Activated B cell treated with CpG ODN at 0.5 μM for 24 hours (primary cell): ENCODE data around the gene COL6A2. TPM values are rescaled to one million over a fixed set of nuclear protein-coding genes. Genes with fewer than 3 reads are reported as not detected.

ENCODE experiments used
- ATAC-seq: fragments of 200-7000 bp; cut with Tn5 transposase; one replicate; pipeline ENCODE4 v1.10.0; 2021; ENCODE audit warnings: low read depth, mild to moderate bottlenecking, moderate library complexity
- CTCF ChIA-PET: fragments of 350-600 bp; sonication (Branson Sonifier 250); formaldehyde crosslinking; loops from one replicate; lab custom pipeline; 2021; ENCODE audit warnings: antibody characterized with exemption; lab: Charles Lee
- POLR2A ChIA-PET: fragments of 350-600 bp; sonication (Branson Sonifier 250); formaldehyde crosslinking; loops from one replicate; lab custom pipeline; 2021; ENCODE audit warnings: antibody characterized with exemption; lab: Charles Lee
- DNase-seq: peaks from one replicate; pipeline ENCODE4 v3.0.0; 2022
- H3K27ac Mint-ChIP-seq: one replicate; pipeline ENCODE4 v1.8.0; 2020; ENCODE audit warnings: mixed read lengths
- H3K27me3 Mint-ChIP-seq: one replicate; pipeline ENCODE4 v1.8.0; 2021; ENCODE audit warnings: mixed read lengths
- H3K36me3 Mint-ChIP-seq: one replicate; pipeline ENCODE4 v1.8.0; 2021; ENCODE audit warnings: low read depth, mixed read lengths
- H3K4me1 Mint-ChIP-seq: one replicate; pipeline ENCODE4 v1.8.0; 2021; ENCODE audit warnings: mixed read lengths
- H3K4me3 Mint-ChIP-seq: one replicate; pipeline ENCODE4 v1.8.0; 2020; ENCODE audit warnings: mild to moderate bottlenecking, mixed read lengths
- H3K9me3 Mint-ChIP-seq: one replicate; pipeline ENCODE4 v1.8.0; 2020; ENCODE audit warnings: mixed read lengths
- CTCF ChIP-seq: fragments of 200-600 bp; IDR thresholded peaks from one replicate; pipeline ENCODE4 v1.8.0; 2022; ENCODE audit warnings: antibody characterized with exemption, mild to moderate bottlenecking
- intact Hi-C: fragments of 100-400 bp; cut with micrococcal nuclease; formaldehyde crosslinking; loops from one replicate; pipeline ENCODE4 v1.15.1; 2024
- total RNA-seq: library from RNA; stranded (reverse); gene quantifications from 2 replicates; pipeline ENCODE4 v1.2.3, GENCODE V29; 2022

Gene COL6A2
- total RNA-seq, 1 donor from 2014 or later: 0.40 TPM

- ATAC-seq (no peak), DNase-seq (peak; percentile 7)
- no peaks in the 10 kb centered on the region for H3K9me3 Mint-ChIP-seq
- H3K36me3 Mint-ChIP-seq: no peaks in the 10 kb centered on the region
- no peaks in the 10 kb centered on the region for H3K27me3 Mint-ChIP-seq
- no peak overlapping the region for H3K4me3 Mint-ChIP-seq
- POLR2A ChIA-PET: no interaction called here
- no peak for TF ChIP-seq CTCF
- intact Hi-C loops: no loop called here
- CTCF ChIA-PET: interaction anchor here (0.9 kb wide), 1 partner anchor 9 kb away, joined by 3 read pairs; no protein-coding TSS in a partner anchor
- peaks cover 2% of the 10 kb centered on the region for H3K4me1 Mint-ChIP-seq
- no peak overlapping the region for H3K27ac Mint-ChIP-seq
Measured at GRCh38 chr21:46151989-46152926, 54.3 kb downstream of the COL6A2 start.

- TF ChIP-seq CTCF: no peak
- H3K27me3 Mint-ChIP-seq: no peaks in the 10 kb centered on the region
- H3K4me1 Mint-ChIP-seq: peaks cover 2% of the 10 kb centered on the region
- peaks cover 2% of the 10 kb centered on the region for H3K36me3 Mint-ChIP-seq
- ATAC-seq: no peak
- ChIA-PET POLR2A (no interaction called here), CTCF (interaction anchor here (0.9 kb wide), 1 partner anchor 10 kb away, joined by 3 read pairs; no protein-coding TSS in a partner anchor)
- DNase-seq: no peak
- no peak overlapping the region for H3K27ac Mint-ChIP-seq
- H3K9me3 Mint-ChIP-seq: no peaks in the 10 kb centered on the region
- no peak overlapping the region for H3K4me3 Mint-ChIP-seq
- intact Hi-C loops: no loop called here
Measured at GRCh38 chr21:46152927-46153246, 55.0 kb downstream of the COL6A2 start.

- intact Hi-C loops: no loop called here
- Mint-ChIP-seq H3K4me3 (no peak overlapping the region), H3K4me1 (peaks cover 2% of the 10 kb centered on the region), H3K9me3 (no peaks in the 10 kb centered on the region), H3K27me3 (no peaks in the 10 kb centered on the region), H3K36me3 (peaks cover 2% of the 10 kb centered on the region), H3K27ac (no peak overlapping the region)
- TF ChIP-seq CTCF: no peak
- ChIA-PET POLR2A (no interaction called here), CTCF (interaction anchor here (0.9 kb wide), 1 partner anchor 10 kb away, joined by 3 read pairs; no protein-coding TSS in a partner anchor)
- peak; percentile 29 for DNase-seq
- peak; percentile 52 for ATAC-seq
Measured at GRCh38 chr21:46153247-46154154, 55.6 kb downstream of the COL6A2 start.

- Mint-ChIP-seq H3K27ac (no peak overlapping the region), H3K4me3 (no peak overlapping the region), H3K27me3 (no peaks in the 10 kb centered on the region), H3K9me3 (no peaks in the 10 kb centered on the region), H3K36me3 (peaks cover 2% of the 10 kb centered on the region), H3K4me1 (peaks cover 2% of the 10 kb centered on the region)
- CTCF ChIA-PET: no interaction called here
- DNase-seq: peak; percentile 15
- no peak for ATAC-seq
- TF ChIP-seq CTCF: no peak
- intact Hi-C loops: no loop called here
- POLR2A ChIA-PET: no interaction called here
Measured at GRCh38 chr21:46154155-46154954, 56.4 kb downstream of the COL6A2 start.
